AG09319 (cell line): ENCODE data around the gene P2RX3.

Experiments used
- DNase-seq: peaks from one replicate; pipeline ENCODE4 v3.0.0-alpha.2; 2010; ENCODE audit warnings: low read depth; ENCODE audit errors: extremely low read depth
- CTCF ChIP-seq: IDR thresholded peaks from 2 replicates; pipeline ENCODE4 v1.5.1; 2011; ENCODE audit warnings: low read depth, mild to moderate bottlenecking, inconsistent platforms, low read length, moderate library complexity

P2RX3 gene

GRCh38 chr11:57413681-57414080 is 75.5 kb downstream of the P2RX3 start:
- no peak for DNase-seq
- TF ChIP-seq CTCF: no peak

GRCh38 chr11:57414612-57415212 is 76.6 kb downstream of the P2RX3 start:
- no peak for DNase-seq
- TF ChIP-seq CTCF: no peak

- DNase-seq: no peak
- no peak for TF ChIP-seq CTCF
Observed at GRCh38 chr11:57416436-57416835, 78.3 kb downstream of the P2RX3 start.

- no peak for DNase-seq
- no peak for TF ChIP-seq CTCF
Observed at GRCh38 chr11:57417056-57417455, 78.9 kb downstream of the P2RX3 start.

GRCh38 chr11:57418131-57418530 is 80.0 kb downstream of the P2RX3 start:
- TF ChIP-seq CTCF: no peak
- no peak for DNase-seq

- no peak for TF ChIP-seq CTCF
- DNase-seq: no peak
Observed at GRCh38 chr11:57419146-57419545, 81.0 kb downstream of the P2RX3 start.

GRCh38 chr11:57421066-57421465 is 82.9 kb downstream of the P2RX3 start:
- no peak for DNase-seq
- no peak for TF ChIP-seq CTCF
